K562 (cell line): ENCODE results near the gene APOC4. TPM values are rescaled to one million over a fixed set of nuclear protein-coding genes. Genes with fewer than 3 reads are reported as not detected.
"Not testable (repeated sequence)": the region's sequence is repeated elsewhere in the genome, so short reads cannot be mapped to it uniquely, and the experiment has no call there.

Source experiments
- ATAC-seq: fragments of 200-7000 bp; cut with Tn5 transposase; 3 replicates; pipeline ENCODE4 v1.9.1; 2020; ENCODE audit warnings: moderate library complexity
- BruUV-seq: library from RNA; stranded (reverse); fragments of 400-500 nt; replicated peaks from 2 replicates; lab custom pipeline; 2021; lab: Mats Ljungman, UMichigan
- CTCF ChIA-PET: fragments of 300-600 bp; formaldehyde crosslinking; extraction: SDS; loops from one replicate; lab custom pipeline; 2021; ENCODE audit warnings: low intra/inter-chr PET ratio; lab: Yijun Ruan, JAX
- POLR2A ChIA-PET: fragments of 300-600, 350-650 bp; sonication (Branson Sonifier 250); formaldehyde crosslinking; extraction: SDS; loops from one replicate; lab custom pipeline; 2021; ENCODE audit warnings: antibody characterized with exemption, inconsistent platforms; lab: Yijun Ruan, JAX
- DNase-seq, 4 experiments: peaks; one replicate each; pipeline versions ENCODE4 v3.0.0 to v3.0.0-alpha.2; 2011 to 2018; ENCODE audit warnings: low spot score in 3 of 4, mixed read lengths in 3 of 4; ENCODE audit errors: extremely low read depth in 1 of 4
- FAIRE-seq: peaks from 2 replicates; lab custom pipeline; 2011; peaks lifted over from hg19 to GRCh38; lab: Jason Lieb, UNC
- H2AFZ ChIP-seq: 2 replicates; pipeline ENCODE4 v1.6.0; 2011; ENCODE audit warnings: low read depth, low read length, control low read depth, inconsistent platforms
- H3K27ac ChIP-seq: fragments of 200-600 bp; 3 replicates; pipeline ENCODE4 v1.8.0; 2011; ENCODE audit warnings: low read depth, mild to moderate bottlenecking, control low read depth, inconsistent platforms, low read length, moderate library complexity, mixed read lengths; ENCODE audit errors: extremely low read depth
- H3K27me3 ChIP-seq, 2 experiments: fragments of 300-600 bp in 1 of 2; 2 replicates in 1 of 2; 3 replicates in 1 of 2; pipeline versions ENCODE4 v1.6.0 to v1.8.0; 2011; ENCODE audit warnings: inconsistent platforms in 2 of 2, low read length in 2 of 2, mild to moderate bottlenecking in 1 of 2, mixed read lengths in 1 of 2, moderate library complexity in 1 of 2; ENCODE audit not compliant: control insufficient read depth in 2 of 2, insufficient read depth in 2 of 2
- H3K36me3 ChIP-seq: fragments of 300-600 bp; 3 replicates; pipeline ENCODE4 v1.8.0; 2011; ENCODE audit warnings: mild to moderate bottlenecking, low read length, inconsistent platforms; ENCODE audit not compliant: control insufficient read depth, insufficient read depth
- H3K4me1 ChIP-seq, 2 experiments: fragments of 200-600 bp in 1 of 2; replicated peaks in 1 of 2; 2 replicates in 1 of 2; 3 replicates in 1 of 2; pipeline versions ENCODE4 v1.5.1 to v1.8.0; 2011; ENCODE audit warnings: inconsistent platforms in 2 of 2, low read length in 2 of 2, mild to moderate bottlenecking in 1 of 2, mixed read lengths in 1 of 2, moderate library complexity in 1 of 2; ENCODE audit not compliant: control insufficient read depth in 2 of 2, insufficient read depth in 2 of 2
- H3K4me2 ChIP-seq: 2 replicates; pipeline ENCODE4 v1.6.1; 2011; ENCODE audit warnings: low read length, control low read depth, inconsistent platforms, mixed read lengths; ENCODE audit not compliant: insufficient read depth
- H3K4me3 ChIP-seq: fragments of 200-600 bp; sonication (generic), shearing (Covaris generic); 2 replicates; pipeline ENCODE4 v1.5.1; 2016; ENCODE audit warnings: control low read depth, inconsistent platforms
- H3K79me2 ChIP-seq: fragments of 200-600 bp; 3 replicates; pipeline ENCODE4 v1.8.0; 2011; ENCODE audit warnings: low read length, inconsistent platforms; ENCODE audit not compliant: control insufficient read depth, insufficient read depth
- H3K9ac ChIP-seq, 2 experiments: 2 replicates each; pipeline versions ENCODE4 v1.6.0 to v1.6.1; 2011; ENCODE audit warnings: low read depth in 2 of 2, low read length in 2 of 2, control low read depth in 1 of 2, inconsistent platforms in 1 of 2, mild to moderate bottlenecking in 1 of 2, mixed read lengths in 1 of 2; ENCODE audit not compliant: insufficient read depth in 1 of 2
- H3K9me1 ChIP-seq: one replicate; pipeline ENCODE4 v1.6.0; 2011; ENCODE audit warnings: inconsistent platforms, mild to moderate bottlenecking, low read length, moderate library complexity; ENCODE audit not compliant: control insufficient read depth, insufficient read depth
- H3K9me3 ChIP-seq: replicated peaks from 2 replicates; pipeline ENCODE4 v1.5.1; 2011; ENCODE audit warnings: low read depth, low read length, inconsistent platforms; ENCODE audit not compliant: control insufficient read depth, insufficient read depth
- H4K20me1 ChIP-seq: replicated peaks from 2 replicates; pipeline ENCODE4 v1.6.1; 2011; ENCODE audit warnings: low read length, inconsistent platforms, mixed read lengths; ENCODE audit not compliant: control insufficient read depth, insufficient read depth
- CEBPB ChIP-seq: fragments of 450-650 bp; IDR thresholded peaks from 2 replicates; pipeline ENCODE4 v1.6.1; 2016; ENCODE audit warnings: missing genetic modification characterization, missing compliant biosample characterization
- POLR2G ChIP-seq: fragments of 200-400 bp; formaldehyde crosslinking; IDR thresholded peaks from 2 replicates; pipeline ENCODE4 v1.6.1; 2017; ENCODE audit warnings: low read depth, mild to moderate bottlenecking, antibody characterized with exemption, low read length, moderate library complexity
- ZNF589 ChIP-seq: fragments of 200-800 bp; sonication (Bioruptor generic); IDR thresholded peaks from 2 replicates; pipeline ENCODE4 v1.6.1; 2016; ENCODE audit warnings: low read depth, missing genetic modification characterization, missing compliant biosample characterization
- WGBS: fragments of 100-300 bp; shearing (Covaris generic); methylation state at CpG from one replicate; pipeline ENCODE4 v1.1.6; 2016; ENCODE audit warnings: low coverage, mixed read lengths; ENCODE audit not compliant: insufficient coverage; ENCODE audit errors: missing lambda C conversion rate; 5-methylcytosine and 5-hydroxymethylcytosine counted together
- in situ Hi-C: fragments of 300-500 bp; cut with MboI; formaldehyde crosslinking; loops from 4 replicates; pipeline ENCODE4 v1.15.0; 2018; ENCODE audit warnings: inconsistent platforms, mixed read lengths
- intact Hi-C: fragments of 100-400 bp; cut with micrococcal nuclease; formaldehyde crosslinking; loops from 2 replicates; pipeline ENCODE4 v1.14.2; 2022
- polyA plus RNA-seq, 8 experiments: library from polyadenylated mRNA; depleted of rRNA in 4 of 8; stranded (reverse) in 5 of 8; unstranded in 3 of 8; fragments of >200 nt; fragmentation: Nextera tagmentation in 2 of 8; fragmentation: Illumina TruSeq in 1 of 8; extraction: Ambion mirVana in 2 of 8; extraction: Trizol in 1 of 8; gene quantifications; 2 replicates each; pipeline versions ENCODE4 v1.2.1 to v1.2.3, GENCODE V29; 2011 to 2014; ENCODE audit warnings: inconsistent platforms in 1 of 8, missing spikeins in 1 of 8
- total RNA-seq, 7 experiments: library from RNA; depleted of rRNA in 6 of 7; stranded (reverse); fragments of >200 nt in 6 of 7; fragmentation: Illumina TruSeq in 2 of 7; extraction: Trizol in 2 of 7; gene quantifications; 2 replicates each; pipeline versions ENCODE4 v1.2.1 to v1.2.3, GENCODE V29; 2011 to 2021; ENCODE audit warnings: low replicate concordance in 1 of 7
- TF ChIP-seq, protein P1 (sequence below): sonication (generic); formaldehyde crosslinking; IDR thresholded peaks from 2 replicates; pipeline ENCODE4 v1.8.1; 2023; ENCODE audit warnings: mild to moderate bottlenecking, missing genetic modification reagents

Gene APOC4
- total and polyA plus RNA-seq, 9 of the 15 experiments (the other 6 are each of a cell fraction or from before 2014, with no cell fraction given): 0.46 TPM; not detected in 8

DNA sequence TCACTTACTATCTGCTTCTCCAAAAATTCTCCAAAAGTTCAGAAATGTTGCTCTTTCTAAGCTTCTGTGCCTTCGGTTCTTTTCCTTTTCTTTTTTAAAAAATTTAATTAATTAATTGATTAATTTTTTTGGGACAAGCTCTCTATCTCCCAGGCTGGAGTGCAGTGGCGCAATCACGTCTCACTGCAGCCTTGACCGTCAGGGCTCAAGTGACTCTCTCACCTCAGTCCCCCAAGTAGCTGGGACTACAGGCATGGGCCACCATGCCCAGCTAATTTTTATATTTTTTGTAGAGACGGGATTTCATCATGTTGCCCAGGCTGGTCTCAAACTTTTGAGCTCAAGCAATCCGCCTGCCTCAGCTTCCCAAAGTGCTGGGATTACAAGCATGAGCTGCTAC is 29.4 kb downstream of the APOC4 start:
- H3K4me1 ChIP-seq, in situ Hi-C loops, CTCF ChIA-PET, H3K4me2 ChIP-seq, H3K9ac ChIP-seq, H2AFZ ChIP-seq, BruUV-seq, intact Hi-C loops, H3K27ac ChIP-seq, DNase-seq, H3K4me3 ChIP-seq, H4K20me1 ChIP-seq, H3K9me3 ChIP-seq, FAIRE-seq, H3K9me1 ChIP-seq, ATAC-seq, H3K79me2 ChIP-seq, H3K27me3 ChIP-seq: not testable (repeated sequence)
- TF ChIP-seq CEBPB (tag): 0 out of 2 replicates have a peak, but pooled peaks have one; percentile 30
- WGBS: 98% methylated on average over 5 of the region's 6 CpGs
- POLR2A ChIA-PET: interaction anchor here (1.0 kb wide), 1 partner anchor 14 kb away, joined by 6 read pairs; no protein-coding TSS in a partner anchor
- peaks cover 65% of the 10 kb centered on the region for H3K36me3 ChIP-seq

DNA sequence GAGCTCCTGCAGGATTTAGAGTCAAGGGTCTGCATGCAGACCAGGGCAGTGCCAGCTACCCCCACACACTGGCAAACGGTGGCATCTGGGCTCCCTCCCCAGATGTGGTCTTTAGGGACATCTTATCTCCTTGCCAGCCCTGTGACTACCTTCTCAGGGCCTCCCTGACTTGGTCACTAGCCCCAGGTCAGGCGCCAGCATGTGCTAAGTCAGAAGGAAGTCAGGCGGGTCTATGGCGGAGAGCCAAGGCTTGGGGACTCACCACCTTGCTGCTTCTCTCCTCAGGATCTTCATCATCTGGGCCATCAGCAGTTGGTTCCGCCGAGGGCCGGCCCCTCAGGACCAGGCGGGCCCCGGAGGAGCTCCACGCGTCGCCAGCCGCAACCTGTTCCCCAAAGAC is 30.8 kb downstream of the APOC4 start:
- Histone ChIP-seq H2AFZ (no peak overlapping the region), H3K4me3 (no peak overlapping the region), H3K27ac (no peak overlapping the region), H3K27me3 (no peaks in the 10 kb centered on the region), H4K20me1 (no peaks in the 10 kb centered on the region), H3K9me1 (no peaks in the 10 kb centered on the region), H3K79me2 (peaks cover 3% of the 10 kb centered on the region; the same call in 1 of the 3 replicates), H3K4me1 (peaks cover 0 to 5% of the 10 kb centered on the region in 2 experiments; a peak in 1 of 5 replicates), H3K9me3 (no peaks in the 10 kb centered on the region), H3K36me3 (peaks cover 70% of the 10 kb centered on the region), H3K4me2 (no peak overlapping the region), H3K9ac (no peak overlapping the region)
- intact Hi-C loops (no loop called here), in situ Hi-C loops (no loop called here)
- no TSS peak for BruUV-seq
- TF ChIP-seq, protein P1, sequence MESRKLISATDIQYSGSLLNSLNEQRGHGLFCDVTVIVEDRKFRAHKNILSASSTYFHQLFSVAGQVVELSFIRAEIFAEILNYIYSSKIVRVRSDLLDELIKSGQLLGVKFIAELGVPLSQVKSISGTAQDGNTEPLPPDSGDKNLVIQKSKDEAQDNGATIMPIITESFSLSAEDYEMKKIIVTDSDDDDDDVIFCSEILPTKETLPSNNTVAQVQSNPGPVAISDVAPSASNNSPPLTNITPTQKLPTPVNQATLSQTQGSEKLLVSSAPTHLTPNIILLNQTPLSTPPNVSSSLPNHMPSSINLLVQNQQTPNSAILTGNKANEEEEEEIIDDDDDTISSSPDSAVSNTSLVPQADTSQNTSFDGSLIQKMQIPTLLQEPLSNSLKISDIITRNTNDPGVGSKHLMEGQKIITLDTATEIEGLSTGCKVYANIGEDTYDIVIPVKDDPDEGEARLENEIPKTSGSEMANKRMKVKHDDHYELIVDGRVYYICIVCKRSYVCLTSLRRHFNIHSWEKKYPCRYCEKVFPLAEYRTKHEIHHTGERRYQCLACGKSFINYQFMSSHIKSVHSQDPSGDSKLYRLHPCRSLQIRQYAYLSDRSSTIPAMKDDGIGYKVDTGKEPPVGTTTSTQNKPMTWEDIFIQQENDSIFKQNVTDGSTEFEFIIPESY (CRISPR knock-in tag): peak; percentile 75
- TF ChIP-seq POLR2G (0 out of 2 replicates have a peak, but pooled peaks have one; percentile 17), ZNF589 (no peak)
- CTCF ChIA-PET: no interaction called here
- POLR2A ChIA-PET: no interaction called here
- DNase-seq: no peak
- FAIRE-seq: no peak
- ATAC-seq: no peak
- WGBS: 79% methylated on average over 6 of the region's 13 CpGs
